IMR-90 (cell line): ENCODE measurements around the gene GPR32. TPM values are rescaled to one million over a fixed set of nuclear protein-coding genes. Genes with fewer than 3 reads are reported as not detected.

ENCODE experiments used
- ATAC-seq: fragments of 200-7000 bp; cut with Tn5 transposase; 2 replicates; pipeline ENCODE4 v1.9.1; 2020; ENCODE audit warnings: low read depth, mild to moderate bottlenecking, moderate library complexity
- BruUV-seq: library from RNA; stranded (reverse); fragments of 400-500 nt; replicated peaks from 2 replicates; lab custom pipeline; 2021; lab: Mats Ljungman, UMichigan
- CTCF ChIA-PET: fragments of 300-600 bp; formaldehyde crosslinking; extraction: SDS; loops from one replicate; lab custom pipeline; 2021; ENCODE audit warnings: antibody characterized with exemption; lab: Yijun Ruan, JAX
- POLR2A ChIA-PET: fragments of 300-600 bp; sonication (Branson Sonifier 250); formaldehyde crosslinking; loops from one replicate; lab custom pipeline; 2022; ENCODE audit warnings: antibody characterized with exemption; ENCODE audit not compliant: unreplicated experiment; lab: Charles Lee
- DNase-seq: peaks from one replicate; pipeline ENCODE4 v3.0.0; 2013
- H2AFZ ChIP-seq: replicated peaks from 2 replicates; pipeline ENCODE3; 2013; ENCODE audit warnings: low read length, mild to moderate bottlenecking; ENCODE audit not compliant: poor library complexity
- H2AK5ac ChIP-seq: 2 replicates; pipeline ENCODE4 v1.6.1; 2013; ENCODE audit warnings: low read depth, low read length, inconsistent platforms
- H2AK9ac ChIP-seq: replicated peaks from 2 replicates; pipeline ENCODE3; 2013; ENCODE audit warnings: mild to moderate bottlenecking, low read depth, low read length, moderate library complexity; ENCODE audit not compliant: poor library complexity
- H2BK120ac ChIP-seq: 2 replicates; pipeline ENCODE4 v1.6.1; 2013; ENCODE audit warnings: low read depth, low read length, inconsistent platforms
- H2BK15ac ChIP-seq: 3 replicates; pipeline ENCODE4 v1.6.1; 2013; ENCODE audit warnings: low read depth, low read length, inconsistent platforms
- H2BK20ac ChIP-seq: 2 replicates; pipeline ENCODE4 v1.6.1; 2013; ENCODE audit warnings: low read depth, mild to moderate bottlenecking, inconsistent platforms, low read length, moderate library complexity
- H2BK5ac ChIP-seq: 2 replicates; pipeline ENCODE4 v1.6.1; 2013; ENCODE audit warnings: mild to moderate bottlenecking, low read depth, low read length, inconsistent platforms; ENCODE audit not compliant: poor library complexity, severe bottlenecking
- H3K14ac ChIP-seq: replicated peaks from 2 replicates; pipeline ENCODE4 v1.6.1; 2013; ENCODE audit warnings: low read depth, low read length, inconsistent platforms
- H3K18ac ChIP-seq: 2 replicates; pipeline ENCODE4 v1.6.1; 2013; ENCODE audit warnings: low read depth, low read length, control low read depth
- H3K23ac ChIP-seq: 2 replicates; pipeline ENCODE4 v1.6.1; 2013; ENCODE audit warnings: low read depth, low read length, inconsistent platforms
- H3K27ac ChIP-seq: 2 replicates; pipeline ENCODE4 v1.5.1; 2013; ENCODE audit warnings: mild to moderate bottlenecking, control low read depth, low read length; ENCODE audit not compliant: insufficient read depth
- H3K27me3 ChIP-seq: 2 replicates; pipeline ENCODE4 v1.6.1; 2013; ENCODE audit warnings: low read length; ENCODE audit not compliant: control insufficient read depth, insufficient read depth
- H3K36me3 ChIP-seq: 2 replicates; pipeline ENCODE4 v1.6.1; 2013; ENCODE audit warnings: low read length, mixed read lengths; ENCODE audit not compliant: control insufficient read depth, insufficient read depth
- H3K4ac ChIP-seq: 2 replicates; pipeline ENCODE4 v1.6.1; 2013; ENCODE audit warnings: low read depth, low read length, inconsistent platforms
- H3K4me1 ChIP-seq: 2 replicates; pipeline ENCODE4 v1.6.1; 2013; ENCODE audit warnings: low read length, mixed read lengths; ENCODE audit not compliant: control insufficient read depth, insufficient read depth
- H3K4me2 ChIP-seq: 2 replicates; pipeline ENCODE4 v1.6.1; 2013; ENCODE audit warnings: low read depth, mild to moderate bottlenecking, control low read depth, low read length, moderate library complexity
- H3K4me3 ChIP-seq: 2 replicates; pipeline ENCODE4 v1.5.1; 2013; ENCODE audit warnings: low read depth, mild to moderate bottlenecking, control low read depth, low read length, moderate library complexity; ENCODE audit not compliant: insufficient read depth
- H3K56ac ChIP-seq: 2 replicates; pipeline ENCODE4 v1.6.1; 2013; ENCODE audit warnings: low read length, inconsistent platforms; ENCODE audit not compliant: insufficient read depth; ENCODE audit errors: extremely low read depth
- H3K79me1 ChIP-seq, 2 experiments: 2 replicates each; pipeline ENCODE4 v1.6.1; 2013; ENCODE audit warnings: low read length in 2 of 2, inconsistent platforms in 1 of 2, low read depth in 1 of 2
- H3K9ac ChIP-seq: 2 replicates; pipeline ENCODE4 v1.6.1; 2013; ENCODE audit warnings: low read depth, low read length, control low read depth
- H3K9me1 ChIP-seq: 2 replicates; pipeline ENCODE4 v1.6.1; 2013; ENCODE audit warnings: low read length, inconsistent platforms; ENCODE audit not compliant: insufficient read depth
- H3K9me3 ChIP-seq: 2 replicates; pipeline ENCODE4 v1.6.1; 2013; ENCODE audit warnings: low read length; ENCODE audit not compliant: control insufficient read depth, insufficient read depth
- H4K20me1 ChIP-seq: 2 replicates; pipeline ENCODE4 v1.6.1; 2013; ENCODE audit warnings: low read length, inconsistent platforms; ENCODE audit not compliant: insufficient read depth
- H4K5ac ChIP-seq: 2 replicates; pipeline ENCODE4 v1.6.1; 2013; ENCODE audit warnings: mild to moderate bottlenecking, low read depth, low read length, control low read depth
- H4K8ac ChIP-seq, 2 experiments: 2 replicates each; pipeline ENCODE4 v1.6.1; 2013; ENCODE audit warnings: low read depth in 2 of 2, low read length in 2 of 2, control low read depth in 1 of 2, inconsistent platforms in 1 of 2
- H4K91ac ChIP-seq: 2 replicates; pipeline ENCODE4 v1.6.1; 2013; ENCODE audit warnings: low read depth, low read length, inconsistent platforms; ENCODE audit not compliant: insufficient read depth
- CHD1 ChIP-seq: IDR thresholded peaks from 2 replicates; pipeline ENCODE4 v1.6.1; 2012; ENCODE audit warnings: low read depth, low read length, improper control_type of control experiment
- CTCF ChIP-seq: conservative IDR thresholded peaks from 2 replicates; pipeline ENCODE4 v1.5.1; 2012; ENCODE audit warnings: mild to moderate bottlenecking, low read depth, low read length, improper control_type of control experiment
- FOS ChIP-seq: fragments of 150-350 bp; IDR thresholded peaks from 2 replicates; pipeline ENCODE4 v1.6.1; 2016; ENCODE audit warnings: low read depth, low read length
- USF2 ChIP-seq: fragments of 150-350 bp; IDR thresholded peaks from 2 replicates; pipeline ENCODE4 v1.6.1; 2017; ENCODE audit warnings: mild to moderate bottlenecking, antibody characterized with exemption, low read length, low read depth
- WGBS, 2 experiments: methylation state at CpG; one replicate each; pipeline versions ENCODE4 v1.1.5 to v1.1.7; 2013; ENCODE audit warnings: missing lambda C conversion rate in 2 of 2; ENCODE audit not compliant: insufficient read length in 1 of 2; ENCODE audit errors: extremely low coverage in 2 of 2; 5-methylcytosine and 5-hydroxymethylcytosine counted together
- dilution Hi-C: fragments of 300-500 bp; cut with HindIII; formaldehyde crosslinking; loops from one replicate; pipeline ENCODE4 v1.14.3; 2018; ENCODE audit warnings: low sequenced_read_pairs; ENCODE audit not compliant: unreplicated experiment
- in situ Hi-C: fragments of 300-500 bp; cut with MboI; formaldehyde crosslinking; loops from 3 replicates; pipeline ENCODE4 v1.14.3; 2019; ENCODE audit warnings: low sequenced_read_pairs, inconsistent platforms, mixed read lengths
- intact Hi-C: fragments of 100-400 bp; cut with micrococcal nuclease; formaldehyde crosslinking; loops from 2 replicates; pipeline ENCODE4 v1.10.0; 2022
- polyA plus RNA-seq, 3 experiments: library from polyadenylated mRNA; depleted of rRNA; stranded (reverse); fragments of >200 nt; gene quantifications; 2 replicates each; pipeline ENCODE4 v1.2.3, GENCODE V29; 2012; ENCODE audit warnings: low replicate concordance in 1 of 3
- total RNA-seq: library from RNA; depleted of rRNA; stranded (reverse); fragments of >200 nt; gene quantifications from 2 replicates; pipeline ENCODE4 v1.2.3, GENCODE V29; 2012

GPR32 gene
- total and polyA plus RNA-seq, 2 of the 4 experiments (the other 2 are of a cell fraction) = not detected

GRCh38 chr19:50818859-50819472 is 48.7 kb downstream of the GPR32 start:
- Histone ChIP-seq H2BK15ac (no peak overlapping the region), H3K9me1 (no peaks in the 10 kb centered on the region), H3K79me1 (no peaks in the 10 kb centered on the region), H4K20me1 (no peaks in the 10 kb centered on the region), H3K56ac (no peak overlapping the region), H3K9ac (no peak overlapping the region), H3K14ac (no peak overlapping the region), H2BK5ac (no peak overlapping the region), H3K4ac (no peak overlapping the region), H3K27me3 (peaks cover 45% of the 10 kb centered on the region), H2BK20ac (no peak overlapping the region), H3K4me3 (no peak overlapping the region), H4K5ac (no peak overlapping the region), H3K4me2 (no peak overlapping the region), H4K91ac (no peak overlapping the region), H3K23ac (no peak overlapping the region), H3K18ac (no peak overlapping the region), H4K8ac (no peak overlapping the region), H3K4me1 (no peaks in the 10 kb centered on the region), H3K27ac (no peak overlapping the region), H2AK9ac (no peak overlapping the region), H2AFZ (no peak overlapping the region), H2BK120ac (no peak overlapping the region), H2AK5ac (no peak overlapping the region), H3K36me3 (no peaks in the 10 kb centered on the region), H3K9me3 (no peaks in the 10 kb centered on the region)
- 20% methylated on average over 1 of the region's 12 CpGs; no CpG with 5 or more reads in 1 of the 2 experiments for WGBS, 2 experiments
- ATAC-seq (no peak), DNase-seq (no peak)
- TF ChIP-seq CTCF (no peak), FOS (no peak), USF2 (no peak), CHD1 (no peak)
- BruUV-seq = no TSS peak
- intact Hi-C loops (no loop called here), in situ Hi-C loops (no loop called here), dilution Hi-C loops (no loop called here)
- ChIA-PET CTCF (no interaction called here), POLR2A (no interaction called here)
